Endothelial cell of umbilical vein (primary cell): ENCODE measurements around the gene PCBP1.

Experiments used
- EZH2 ChIP-seq: IDR thresholded peaks from 2 replicates; pipeline ENCODE4 v1.6.1; 2012; ENCODE audit warnings: borderline replicate concordance, low read depth, mild to moderate bottlenecking, moderate library complexity, low read length, inconsistent platforms; ENCODE audit not compliant: severe bottlenecking
- POLR2AphosphoS5 ChIP-seq: IDR thresholded peaks from 2 replicates; pipeline ENCODE4 v1.6.1; 2012; ENCODE audit warnings: low read depth, mild to moderate bottlenecking, control low read depth, low read length, moderate library complexity; ENCODE audit not compliant: insufficient read depth
- TF ChIP-seq, protein P1 (sequence below), 2 donors: IDR thresholded peaks; 1 replicate in 1 of 2; 2 replicates in 1 of 2; pipeline ENCODE4 v1.5.1; 2011; ENCODE audit warnings: low read length in 2 of 2, mild to moderate bottlenecking in 2 of 2, moderate library complexity in 2 of 2, control low read depth in 1 of 2, inconsistent platforms in 1 of 2, low read depth in 1 of 2; ENCODE audit not compliant: insufficient read depth in 1 of 2; ENCODE audit errors: extremely low read depth in 1 of 2

- TF ChIP-seq, protein P1, sequence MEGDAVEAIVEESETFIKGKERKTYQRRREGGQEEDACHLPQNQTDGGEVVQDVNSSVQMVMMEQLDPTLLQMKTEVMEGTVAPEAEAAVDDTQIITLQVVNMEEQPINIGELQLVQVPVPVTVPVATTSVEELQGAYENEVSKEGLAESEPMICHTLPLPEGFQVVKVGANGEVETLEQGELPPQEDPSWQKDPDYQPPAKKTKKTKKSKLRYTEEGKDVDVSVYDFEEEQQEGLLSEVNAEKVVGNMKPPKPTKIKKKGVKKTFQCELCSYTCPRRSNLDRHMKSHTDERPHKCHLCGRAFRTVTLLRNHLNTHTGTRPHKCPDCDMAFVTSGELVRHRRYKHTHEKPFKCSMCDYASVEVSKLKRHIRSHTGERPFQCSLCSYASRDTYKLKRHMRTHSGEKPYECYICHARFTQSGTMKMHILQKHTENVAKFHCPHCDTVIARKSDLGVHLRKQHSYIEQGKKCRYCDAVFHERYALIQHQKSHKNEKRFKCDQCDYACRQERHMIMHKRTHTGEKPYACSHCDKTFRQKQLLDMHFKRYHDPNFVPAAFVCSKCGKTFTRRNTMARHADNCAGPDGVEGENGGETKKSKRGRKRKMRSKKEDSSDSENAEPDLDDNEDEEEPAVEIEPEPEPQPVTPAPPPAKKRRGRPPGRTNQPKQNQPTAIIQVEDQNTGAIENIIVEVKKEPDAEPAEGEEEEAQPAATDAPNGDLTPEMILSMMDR (IDR thresholded peaks at IDR 0.05; ENCODE audit: extremely low read depth in 1 of 2, insufficient read depth in 1 of 2, low read depth in 1 of 2, low read length in 2 of 2): no peak
- TF ChIP-seq EZH2 (no peak), POLR2AphosphoS5 (no peak)
Measured at GRCh38 chr2:70081221-70081620, 6.1 kb upstream of the PCBP1 start.
